GM21526 (cell line): ENCODE measurements around the gene ISY1.
"Not testable (repeated sequence)": the region's sequence is repeated elsewhere in the genome, so short reads cannot be mapped to it uniquely, and the experiment has no call there.

ENCODE experiments used
- ATAC-seq: cut with Tn5 transposase; IDR thresholded peaks from one replicate; pipeline ENCODE4 v1.9.1; 2021; ENCODE audit warnings: moderate library complexity; ENCODE audit not compliant: unreplicated experiment, low FRiP score

Gene ISY1

GRCh38 chr3:129095285-129095684 is 65.6 kb downstream of the ISY1 start:
- no peak for ATAC-seq

- not testable (repeated sequence) for ATAC-seq
Observed at GRCh38 chr3:129088312-129088711, 72.6 kb downstream of the ISY1 start.

- ATAC-seq: not testable (repeated sequence)
Observed at GRCh38 chr3:129087904-129088303, 73.0 kb downstream of the ISY1 start.

- ATAC-seq: no peak
Observed at GRCh38 chr3:129087138-129087702, 73.6 kb downstream of the ISY1 start.

- ATAC-seq: no peak
Observed at GRCh38 chr3:129085818-129086217, 75.0 kb downstream of the ISY1 start.

GRCh38 chr3:129085165-129085715 is 75.6 kb downstream of the ISY1 start:
- ATAC-seq: no peak

GRCh38 chr3:129084501-129084900 is 76.4 kb downstream of the ISY1 start:
- ATAC-seq: no peak

GRCh38 chr3:129082026-129082425 is 78.8 kb downstream of the ISY1 start:
- ATAC-seq: no peak

GRCh38 chr3:129081503-129081902 is 79.4 kb downstream of the ISY1 start:
- ATAC-seq: no peak

- no peak for ATAC-seq
Observed at GRCh38 chr3:129078510-129078909, 82.4 kb downstream of the ISY1 start.
